ENCODE data around the gene LIMA1.

The LIMA1 gene

DNA sequence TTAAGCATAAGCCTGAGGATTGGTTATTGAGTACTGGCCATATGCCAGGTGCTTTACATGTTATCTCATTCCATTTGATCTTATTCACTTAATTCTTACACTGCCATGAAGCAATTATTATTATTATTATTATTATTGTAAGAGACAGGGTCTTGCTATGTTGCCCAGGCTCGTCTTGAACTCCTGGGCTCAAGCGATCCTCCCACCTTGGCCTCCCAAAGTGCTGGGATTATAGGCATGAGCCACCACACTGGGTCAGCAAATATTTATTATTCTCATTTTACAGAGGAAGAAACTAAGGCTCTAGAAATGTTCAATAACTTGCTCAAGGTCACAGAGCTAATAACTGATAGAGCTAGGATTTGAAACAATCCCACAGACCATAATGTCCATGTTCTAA is 14.8 kb downstream of the LIMA1 start:
- no peaks in the 10 kb centered on the region for H3K9me3 ChIP-seq (ENCODE audit: control insufficient read depth, low read length)
- H3K4me1 ChIP-seq (ENCODE audit: control insufficient read depth, insufficient read depth, low read length, poor library complexity, severe bottlenecking): no peaks in the 10 kb centered on the region
- no peak overlapping the region for H3K4me3 ChIP-seq (ENCODE audit: insufficient read depth, low read depth, low read length, poor library complexity, severe bottlenecking)
- DNase-seq: no peak
- no peak overlapping the region for H3K27ac ChIP-seq (ENCODE audit: insufficient read depth, low read length, poor library complexity, severe bottlenecking)
- no peaks in the 10 kb centered on the region for H3K36me3 ChIP-seq (ENCODE audit: control insufficient read depth, insufficient read depth, low read length)
- H3K27me3 ChIP-seq (replicated peaks; ENCODE audit: control insufficient read depth, insufficient read depth, low read length, poor library complexity, severe bottlenecking): no peaks in the 10 kb centered on the region

GRCh38 chr12:50265770-50266524 is 17.4 kb downstream of the LIMA1 start:
- no peaks in the 10 kb centered on the region for H3K9me3 ChIP-seq (ENCODE audit: control insufficient read depth, low read length)
- H3K27ac ChIP-seq (ENCODE audit: insufficient read depth, low read length, poor library complexity, severe bottlenecking): no peak overlapping the region
- H3K4me1 ChIP-seq (ENCODE audit: control insufficient read depth, insufficient read depth, low read length, poor library complexity, severe bottlenecking): no peaks in the 10 kb centered on the region
- H3K4me3 ChIP-seq (ENCODE audit: insufficient read depth, low read depth, low read length, poor library complexity, severe bottlenecking): no peak overlapping the region
- H3K36me3 ChIP-seq (ENCODE audit: control insufficient read depth, insufficient read depth, low read length): no peaks in the 10 kb centered on the region
- DNase-seq: no peak
- H3K27me3 ChIP-seq (replicated peaks; ENCODE audit: control insufficient read depth, insufficient read depth, low read length, poor library complexity, severe bottlenecking): no peaks in the 10 kb centered on the region

- Histone ChIP-seq H3K4me1 (ENCODE audit: control insufficient read depth, insufficient read depth, low read length, poor library complexity, severe bottlenecking) (no peaks in the 10 kb centered on the region), H3K9me3 (ENCODE audit: control insufficient read depth, low read length) (no peaks in the 10 kb centered on the region), H3K4me3 (ENCODE audit: insufficient read depth, low read depth, low read length, poor library complexity, severe bottlenecking) (no peak overlapping the region), H3K27me3 (replicated peaks; ENCODE audit: control insufficient read depth, insufficient read depth, low read length, poor library complexity, severe bottlenecking) (no peaks in the 10 kb centered on the region), H3K36me3 (ENCODE audit: control insufficient read depth, insufficient read depth, low read length) (no peaks in the 10 kb centered on the region), H3K27ac (ENCODE audit: insufficient read depth, low read length, poor library complexity, severe bottlenecking) (no peak overlapping the region)
- no peak for DNase-seq
Measured at GRCh38 chr12:50263832-50264231, 19.5 kb downstream of the LIMA1 start.

- Histone ChIP-seq H3K27ac (ENCODE audit: insufficient read depth, low read length, poor library complexity, severe bottlenecking) (no peak overlapping the region), H3K27me3 (replicated peaks; ENCODE audit: control insufficient read depth, insufficient read depth, low read length, poor library complexity, severe bottlenecking) (no peaks in the 10 kb centered on the region), H3K4me3 (ENCODE audit: insufficient read depth, low read depth, low read length, poor library complexity, severe bottlenecking) (no peak overlapping the region), H3K36me3 (ENCODE audit: control insufficient read depth, insufficient read depth, low read length) (no peaks in the 10 kb centered on the region), H3K4me1 (ENCODE audit: control insufficient read depth, insufficient read depth, low read length, poor library complexity, severe bottlenecking) (no peaks in the 10 kb centered on the region), H3K9me3 (ENCODE audit: control insufficient read depth, low read length) (no peaks in the 10 kb centered on the region)
- no peak for DNase-seq
Measured at GRCh38 chr12:50261654-50262053, 21.7 kb downstream of the LIMA1 start.

- no peaks in the 10 kb centered on the region for H3K36me3 ChIP-seq (ENCODE audit: control insufficient read depth, insufficient read depth, low read length)
- no peaks in the 10 kb centered on the region for H3K27me3 ChIP-seq (replicated peaks; ENCODE audit: control insufficient read depth, insufficient read depth, low read length, poor library complexity, severe bottlenecking)
- no peak overlapping the region for H3K27ac ChIP-seq (ENCODE audit: insufficient read depth, low read length, poor library complexity, severe bottlenecking)
- no peak for DNase-seq
- no peak overlapping the region for H3K4me3 ChIP-seq (ENCODE audit: insufficient read depth, low read depth, low read length, poor library complexity, severe bottlenecking)
- no peaks in the 10 kb centered on the region for H3K4me1 ChIP-seq (ENCODE audit: control insufficient read depth, insufficient read depth, low read length, poor library complexity, severe bottlenecking)
- no peaks in the 10 kb centered on the region for H3K9me3 ChIP-seq (ENCODE audit: control insufficient read depth, low read length)
Measured at GRCh38 chr12:50258167-50258551, 25.2 kb downstream of the LIMA1 start.

GRCh38 chr12:50257236-50258166 is 25.8 kb downstream of the LIMA1 start:
- Histone ChIP-seq H3K4me1 (ENCODE audit: control insufficient read depth, insufficient read depth, low read length, poor library complexity, severe bottlenecking) (no peaks in the 10 kb centered on the region), H3K4me3 (ENCODE audit: insufficient read depth, low read depth, low read length, poor library complexity, severe bottlenecking) (no peak overlapping the region), H3K27me3 (replicated peaks; ENCODE audit: control insufficient read depth, insufficient read depth, low read length, poor library complexity, severe bottlenecking) (no peaks in the 10 kb centered on the region), H3K36me3 (ENCODE audit: control insufficient read depth, insufficient read depth, low read length) (no peaks in the 10 kb centered on the region), H3K9me3 (ENCODE audit: control insufficient read depth, low read length) (no peaks in the 10 kb centered on the region), H3K27ac (ENCODE audit: insufficient read depth, low read length, poor library complexity, severe bottlenecking) (no peak overlapping the region)
- DNase-seq: no peak

- DNase-seq: no peak
- no peak overlapping the region for H3K4me3 ChIP-seq (ENCODE audit: insufficient read depth, low read depth, low read length, poor library complexity, severe bottlenecking)
- H3K4me1 ChIP-seq (ENCODE audit: control insufficient read depth, insufficient read depth, low read length, poor library complexity, severe bottlenecking): no peaks in the 10 kb centered on the region
- no peaks in the 10 kb centered on the region for H3K36me3 ChIP-seq (ENCODE audit: control insufficient read depth, insufficient read depth, low read length)
- no peaks in the 10 kb centered on the region for H3K27me3 ChIP-seq (replicated peaks; ENCODE audit: control insufficient read depth, insufficient read depth, low read length, poor library complexity, severe bottlenecking)
- no peaks in the 10 kb centered on the region for H3K9me3 ChIP-seq (ENCODE audit: control insufficient read depth, low read length)
- H3K27ac ChIP-seq (ENCODE audit: insufficient read depth, low read length, poor library complexity, severe bottlenecking): no peak overlapping the region
Measured at GRCh38 chr12:50256761-50257160, 26.6 kb downstream of the LIMA1 start.

- Histone ChIP-seq H3K27ac (ENCODE audit: insufficient read depth, low read length, poor library complexity, severe bottlenecking) (no peak overlapping the region), H3K4me1 (ENCODE audit: control insufficient read depth, insufficient read depth, low read length, poor library complexity, severe bottlenecking) (no peaks in the 10 kb centered on the region)
- no peak for DNase-seq
Measured at GRCh38 chr12:50252977-50253602, 30.2 kb downstream of the LIMA1 start.

GRCh38 chr12:50251619-50252252 is 31.6 kb downstream of the LIMA1 start:
- no peak for DNase-seq
- no peaks in the 10 kb centered on the region for H3K36me3 ChIP-seq (ENCODE audit: control insufficient read depth, insufficient read depth, low read length)
- H3K9me3 ChIP-seq (ENCODE audit: control insufficient read depth, low read length): no peaks in the 10 kb centered on the region
- H3K27ac ChIP-seq (ENCODE audit: insufficient read depth, low read length, poor library complexity, severe bottlenecking): no peak overlapping the region
- H3K4me1 ChIP-seq (ENCODE audit: control insufficient read depth, insufficient read depth, low read length, poor library complexity, severe bottlenecking): no peaks in the 10 kb centered on the region
- H3K4me3 ChIP-seq (ENCODE audit: insufficient read depth, low read depth, low read length, poor library complexity, severe bottlenecking): no peak overlapping the region
- H3K27me3 ChIP-seq (replicated peaks; ENCODE audit: control insufficient read depth, insufficient read depth, low read length, poor library complexity, severe bottlenecking): no peaks in the 10 kb centered on the region

More at GRCh38 chr12:50252977-50253602, 30.2 kb downstream of the LIMA1 start:
- Histone ChIP-seq H3K27me3 (replicated peaks; ENCODE audit: control insufficient read depth, insufficient read depth, low read length, poor library complexity, severe bottlenecking) (no peaks in the 10 kb centered on the region), H3K36me3 (ENCODE audit: control insufficient read depth, insufficient read depth, low read length) (no peaks in the 10 kb centered on the region), H3K4me3 (ENCODE audit: insufficient read depth, low read depth, low read length, poor library complexity, severe bottlenecking) (no peak overlapping the region), H3K9me3 (ENCODE audit: control insufficient read depth, low read length) (no peaks in the 10 kb centered on the region)
